Stimulated activated CD8-positive, alpha-beta memory T cell treated with anti-CD3 and anti-CD28 coated beads, Interleukin-15, amount 100 ng/mL, for 4 hours (primary cell): ENCODE measurements around the gene RFC3.

Experiments
- DNase-seq, 2 donors: peaks; one replicate each; pipeline ENCODE4 v3.0.0-alpha.2; 2020; ENCODE audit warnings: low read depth in 2 of 2

RFC3 gene

DNA sequence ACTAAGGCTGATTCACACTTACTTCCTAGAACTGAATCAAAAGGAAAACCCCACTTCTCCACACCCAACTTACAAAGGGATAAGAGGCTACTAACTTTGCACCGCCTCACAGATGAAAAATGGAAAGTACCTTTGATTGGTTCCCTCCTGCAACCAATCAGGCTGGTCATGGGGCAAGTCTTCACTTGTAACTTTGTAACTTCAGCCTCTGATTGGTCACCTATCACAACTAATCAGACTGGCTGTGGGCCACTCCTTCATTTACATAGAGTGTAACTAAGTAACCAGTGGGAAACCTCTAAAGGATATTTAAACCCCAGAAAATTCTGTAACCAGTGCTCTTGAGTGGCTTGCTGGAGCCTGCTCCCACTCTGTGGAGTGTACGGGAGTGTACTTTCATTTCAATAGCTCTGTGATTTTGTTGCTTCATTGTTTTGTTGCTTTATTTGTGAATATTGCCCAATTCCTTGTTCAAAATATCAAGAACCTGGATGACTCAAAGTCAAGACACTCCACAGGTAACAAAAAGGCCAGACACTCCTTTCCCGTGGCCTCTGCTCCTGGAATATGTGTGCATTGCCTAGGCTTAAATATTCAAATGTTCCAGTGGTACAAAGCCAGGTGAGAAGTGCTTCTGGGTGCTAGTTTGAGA is 50.5 kb downstream of the RFC3 start:
- DNase-seq: no peak

GRCh38 chr13:33869005-33869404 is 51.1 kb downstream of the RFC3 start:
- no peak for DNase-seq

- DNase-seq: no peak
Observed at GRCh38 chr13:33870046-33870668, 52.2 kb downstream of the RFC3 start.

DNA sequence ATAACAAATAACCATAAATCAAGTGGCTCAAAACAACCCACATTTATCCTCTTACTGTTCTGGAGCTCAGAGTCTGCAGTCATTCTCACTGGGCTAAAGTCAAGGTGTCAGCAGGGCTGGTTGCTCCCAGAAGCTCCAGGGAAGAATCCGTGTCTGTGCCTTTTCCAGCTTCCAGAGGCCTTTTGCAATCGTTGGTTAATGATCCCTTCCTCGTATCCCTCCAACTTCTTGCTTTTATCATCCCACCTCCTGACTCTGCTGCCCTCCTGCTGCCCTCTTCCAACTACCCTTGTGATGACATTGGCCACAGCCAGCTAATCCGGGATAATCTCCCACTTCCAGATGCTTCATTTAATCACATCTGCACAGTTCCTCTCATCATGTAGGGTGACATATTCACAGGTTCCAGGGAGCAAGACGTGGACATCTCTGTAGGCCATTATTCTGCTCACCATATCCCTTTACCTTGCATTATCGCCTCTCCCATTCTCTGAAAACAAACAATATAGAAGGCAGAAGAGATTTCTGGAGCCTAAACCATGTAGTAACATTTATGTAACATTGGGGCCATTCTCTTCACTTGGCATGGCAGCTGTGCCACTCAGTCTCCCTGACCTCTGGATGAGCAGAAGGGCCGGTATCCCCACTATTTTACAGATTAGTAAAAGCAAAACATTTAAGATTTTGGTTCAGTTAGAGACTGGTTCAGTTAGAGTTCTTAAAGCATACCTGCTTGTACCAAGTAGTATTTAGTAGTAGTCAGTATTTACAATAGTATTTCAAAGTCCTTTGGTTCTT is 53.5 kb downstream of the RFC3 start:
- no peak for DNase-seq

DNA sequence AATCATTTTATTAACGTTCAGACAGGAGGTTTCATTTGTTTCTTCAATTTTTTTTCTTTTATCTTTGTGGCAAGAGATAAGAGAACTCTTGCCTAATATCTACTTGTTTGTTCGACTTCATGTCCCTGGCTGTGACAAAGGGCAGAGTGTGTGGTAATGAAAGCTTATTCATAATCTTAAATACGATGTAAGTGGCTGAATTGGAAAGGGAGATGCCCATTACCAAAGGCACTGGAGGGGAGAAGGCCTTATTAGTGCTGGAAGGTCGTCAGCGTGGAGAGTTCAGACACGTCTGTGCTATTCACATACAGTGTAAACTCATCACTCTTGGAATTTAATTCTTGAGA is 54.0 kb downstream of the RFC3 start:
- DNase-seq: no peak

DNA sequence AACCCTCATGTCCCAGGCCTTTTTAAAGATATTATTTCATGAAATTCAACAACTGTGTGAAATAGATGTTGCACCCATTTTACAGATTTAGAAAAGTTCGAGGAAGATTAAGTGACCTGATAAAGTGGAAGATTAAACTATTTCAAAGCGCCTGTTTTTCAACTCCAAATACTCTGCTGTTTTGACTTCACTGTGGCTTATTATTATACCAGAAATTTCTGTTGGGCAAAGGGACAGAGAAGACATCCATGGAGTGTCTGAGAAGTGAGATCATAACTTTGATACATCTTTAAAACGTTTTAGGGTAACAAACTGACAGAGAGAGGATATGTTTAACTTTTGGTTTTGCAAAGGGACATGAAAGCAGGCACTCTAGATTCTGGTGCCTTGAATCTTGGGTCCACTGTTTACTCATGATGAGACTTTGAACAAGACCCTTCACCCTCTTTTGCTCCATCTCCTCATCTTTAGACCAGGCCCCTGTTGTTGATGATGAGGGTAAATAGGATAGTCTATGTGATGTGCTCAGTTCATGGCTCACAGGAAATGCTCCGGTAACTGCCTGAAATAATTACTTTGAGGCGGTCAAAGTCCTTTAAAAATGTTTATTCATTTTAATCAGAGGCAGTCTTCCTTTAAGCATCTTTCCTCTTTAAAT is 55.4 kb downstream of the RFC3 start:
- no peak for DNase-seq

DNA sequence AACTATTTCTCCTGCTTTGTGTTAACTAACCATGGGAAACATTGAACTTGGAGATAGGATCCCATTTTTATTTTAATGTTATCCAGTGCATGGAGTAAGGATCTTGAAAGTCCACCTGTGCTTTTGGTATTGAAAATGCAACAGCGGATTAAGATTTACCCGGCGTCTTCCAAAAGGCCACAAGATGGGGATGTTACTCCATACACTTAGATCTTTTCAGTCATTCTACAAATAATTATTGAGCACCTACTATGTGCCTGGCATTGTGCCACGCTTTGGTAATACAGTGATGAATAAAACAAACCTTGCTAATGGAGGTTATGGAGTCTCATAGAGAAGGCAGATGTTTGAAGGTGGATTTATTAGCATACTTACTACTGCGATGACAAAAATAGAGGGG is 56.9 kb downstream of the RFC3 start:
- no peak for DNase-seq

DNA sequence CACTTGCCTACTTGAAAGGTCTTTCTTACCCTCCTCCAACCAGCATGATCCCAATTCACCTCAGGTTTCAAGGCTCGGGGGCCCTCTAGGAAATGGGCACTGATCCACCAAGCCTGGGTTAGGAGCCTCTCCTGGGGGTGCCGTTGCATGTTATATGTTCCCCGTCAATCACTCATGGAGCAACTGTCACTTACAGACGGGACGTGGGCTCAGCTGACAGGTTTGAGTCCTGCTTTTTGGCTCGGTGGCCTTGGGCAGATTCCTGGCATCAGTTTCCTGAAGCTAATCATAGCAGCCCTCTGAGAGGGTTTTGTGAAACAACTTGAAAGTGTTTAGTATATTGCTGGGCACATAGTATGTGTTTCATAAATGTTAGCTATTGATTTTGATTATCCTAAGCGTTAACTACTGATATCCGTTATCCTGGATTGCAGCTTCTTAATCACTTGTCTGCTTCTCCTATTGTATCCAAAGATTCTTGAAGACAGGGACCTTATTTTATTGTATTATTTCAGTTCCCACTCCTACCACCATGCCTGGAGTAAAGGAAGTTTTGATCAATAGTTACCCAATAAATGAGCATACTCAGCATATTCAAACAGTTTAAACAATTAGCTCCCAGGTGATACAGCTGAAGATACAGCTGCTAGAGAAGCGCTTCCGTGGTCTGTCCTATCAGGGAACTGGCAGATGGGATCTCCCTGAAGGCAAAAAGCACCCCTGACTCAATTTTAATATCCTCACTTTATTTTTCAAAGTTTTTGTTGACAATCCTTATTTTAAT is 57.9 kb downstream of the RFC3 start:
- no peak for DNase-seq

- no peak for DNase-seq
Observed at GRCh38 chr13:33876716-33877394, 58.9 kb downstream of the RFC3 start.

DNA sequence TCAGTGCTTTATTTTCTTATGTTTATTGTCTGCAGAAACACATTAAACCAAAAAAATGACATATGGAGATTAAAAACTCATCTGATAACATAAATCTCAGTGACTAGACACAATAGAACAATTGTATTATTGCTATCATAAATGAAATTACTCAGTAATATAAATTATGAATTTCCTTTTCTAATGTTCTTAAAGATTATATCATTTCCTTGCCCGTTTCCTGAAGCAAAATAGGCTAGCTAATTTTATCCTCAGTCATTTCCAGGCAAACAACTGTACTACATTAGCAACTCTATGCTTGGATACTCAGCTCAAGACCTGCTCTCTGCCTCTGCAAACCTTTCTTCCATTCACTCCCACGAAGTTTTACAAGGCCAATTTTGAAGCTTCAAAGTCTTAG is 61.2 kb downstream of the RFC3 start:
- no peak for DNase-seq

DNA sequence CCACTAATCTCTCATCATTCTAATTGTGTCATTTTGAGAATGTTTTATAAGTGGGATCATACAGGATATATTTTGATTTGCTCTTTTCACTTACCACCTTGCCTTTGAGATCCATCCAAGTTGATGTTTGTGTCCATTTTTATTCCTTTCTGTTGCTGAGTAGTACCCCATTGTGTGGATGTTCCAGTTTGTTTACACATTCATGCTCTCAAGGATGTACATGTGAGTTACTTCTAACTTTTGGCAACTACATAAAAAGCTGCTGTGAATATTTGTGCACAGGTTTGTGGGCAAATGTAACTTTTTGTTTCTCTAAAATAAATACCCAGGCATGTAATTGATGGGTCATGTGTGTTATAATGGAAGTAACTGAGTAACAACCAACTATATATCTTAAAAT is 64.9 kb downstream of the RFC3 start:
- DNase-seq: no peak

GRCh38 chr13:33884531-33885220 is 66.7 kb downstream of the RFC3 start:
- DNase-seq: no peak
